ENCODE measurements around the gene QRICH2. TPM values are rescaled to one million over a fixed set of nuclear protein-coding genes. Genes with fewer than 3 reads are reported as not detected.
"Not testable (repeated sequence)": the region's sequence is repeated elsewhere in the genome, so short reads cannot be mapped to it uniquely, and the experiment has no call there.

Gene QRICH2
- total RNA-seq, 1 donor from 2014 or later = 3.4 TPM

- Histone ChIP-seq H3K27ac (peak overlapping the region; percentile 93), H3K4me3 (peak overlapping the region; percentile 77), H3K36me3 (peaks cover 19% of the 10 kb centered on the region), H3K4me1 (peaks cover 80% of the 10 kb centered on the region), H3K9me3 (no peaks in the 10 kb centered on the region), H3K27me3 (no peaks in the 10 kb centered on the region)
- ATAC-seq (peak; percentile 52), DNase-seq (peak; percentile 91)
- TF ChIP-seq, protein P1, sequence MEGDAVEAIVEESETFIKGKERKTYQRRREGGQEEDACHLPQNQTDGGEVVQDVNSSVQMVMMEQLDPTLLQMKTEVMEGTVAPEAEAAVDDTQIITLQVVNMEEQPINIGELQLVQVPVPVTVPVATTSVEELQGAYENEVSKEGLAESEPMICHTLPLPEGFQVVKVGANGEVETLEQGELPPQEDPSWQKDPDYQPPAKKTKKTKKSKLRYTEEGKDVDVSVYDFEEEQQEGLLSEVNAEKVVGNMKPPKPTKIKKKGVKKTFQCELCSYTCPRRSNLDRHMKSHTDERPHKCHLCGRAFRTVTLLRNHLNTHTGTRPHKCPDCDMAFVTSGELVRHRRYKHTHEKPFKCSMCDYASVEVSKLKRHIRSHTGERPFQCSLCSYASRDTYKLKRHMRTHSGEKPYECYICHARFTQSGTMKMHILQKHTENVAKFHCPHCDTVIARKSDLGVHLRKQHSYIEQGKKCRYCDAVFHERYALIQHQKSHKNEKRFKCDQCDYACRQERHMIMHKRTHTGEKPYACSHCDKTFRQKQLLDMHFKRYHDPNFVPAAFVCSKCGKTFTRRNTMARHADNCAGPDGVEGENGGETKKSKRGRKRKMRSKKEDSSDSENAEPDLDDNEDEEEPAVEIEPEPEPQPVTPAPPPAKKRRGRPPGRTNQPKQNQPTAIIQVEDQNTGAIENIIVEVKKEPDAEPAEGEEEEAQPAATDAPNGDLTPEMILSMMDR (IDR thresholded peaks at IDR 0.05) = no peak
- intact Hi-C loops (cut with DNase I) = no loop called here
Measured at GRCh38 chr17:76268015-76268749, 39.9 kb downstream of the QRICH2 start.

DNA sequence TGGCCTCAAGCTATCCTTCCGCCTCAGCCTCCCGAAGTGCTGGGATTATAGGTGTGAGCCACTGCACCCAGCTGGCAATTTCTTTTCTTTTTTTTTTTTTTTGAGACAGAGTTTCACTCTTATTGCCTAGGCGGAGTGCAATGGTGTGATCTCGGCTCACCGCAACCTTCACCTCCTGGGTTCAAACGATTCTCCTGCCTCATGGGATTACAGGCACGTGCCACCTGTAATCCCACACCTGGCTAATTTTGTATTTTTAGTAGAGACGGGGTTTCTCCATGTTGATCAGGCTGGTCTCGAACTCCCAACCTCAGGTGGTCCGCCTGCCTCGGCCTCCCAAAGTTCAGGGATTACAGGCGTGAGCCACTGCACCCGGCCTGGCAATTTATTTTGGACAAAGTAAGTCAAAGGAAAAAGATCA, 40.5 kb downstream of the QRICH2 start:
- H3K4me3 ChIP-seq = peak overlapping the region; percentile 77
- peak overlapping the region; percentile 93 for H3K27ac ChIP-seq
- H3K27me3 ChIP-seq; intact Hi-C loops (cut with DNase I); H3K9me3 ChIP-seq; ATAC-seq; DNase-seq: not testable (repeated sequence)
- peaks cover 80% of the 10 kb centered on the region for H3K4me1 ChIP-seq
- peaks cover 19% of the 10 kb centered on the region for H3K36me3 ChIP-seq

DNA sequence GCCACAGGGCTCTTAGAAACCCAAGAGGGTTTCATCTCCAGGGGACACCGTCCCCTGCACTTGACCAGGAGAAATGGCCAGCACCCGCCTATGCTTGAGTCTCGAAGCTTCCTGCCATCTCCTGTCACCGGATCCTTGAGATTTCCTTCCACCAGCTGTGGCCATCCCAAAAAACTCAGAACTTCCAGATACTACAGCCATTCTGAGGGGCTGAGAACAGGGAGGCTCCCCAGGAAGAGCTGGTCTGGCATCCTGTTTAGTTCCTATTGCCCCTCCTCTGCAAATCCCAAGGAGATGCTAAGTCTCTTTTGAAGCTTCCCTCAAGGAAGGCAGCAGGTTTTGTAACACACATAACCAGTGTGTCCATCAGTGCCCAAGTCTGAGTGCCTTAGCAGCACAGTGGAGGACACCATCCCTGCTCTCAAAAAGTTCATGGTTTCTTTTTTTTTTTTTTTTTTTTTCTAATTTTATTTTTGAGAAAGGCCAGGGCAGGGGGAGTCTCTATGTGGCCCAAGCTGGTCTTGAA, 41.0 kb downstream of the QRICH2 start:
- peaks cover 19% of the 10 kb centered on the region for H3K36me3 ChIP-seq
- H3K4me3 ChIP-seq = peak overlapping the region; percentile 77
- H3K27me3 ChIP-seq = no peaks in the 10 kb centered on the region
- TF ChIP-seq, protein P1 (IDR thresholded peaks at IDR 0.05) = no peak
- H3K9me3 ChIP-seq = no peaks in the 10 kb centered on the region
- no peak for DNase-seq
- H3K27ac ChIP-seq = peak overlapping the region; percentile 93
- intact Hi-C loops (cut with DNase I) = no loop called here
- peaks cover 80% of the 10 kb centered on the region for H3K4me1 ChIP-seq
- ATAC-seq = no peak

- no peak for DNase-seq
- H3K4me3 ChIP-seq = peak overlapping the region; percentile 77
- H3K4me1 ChIP-seq = peaks cover 73% of the 10 kb centered on the region
- H3K27ac ChIP-seq = peak overlapping the region; percentile 93
- intact Hi-C loops (cut with DNase I) = no loop called here
- H3K9me3 ChIP-seq = no peaks in the 10 kb centered on the region
- no peak for ATAC-seq
- no peaks in the 10 kb centered on the region for H3K27me3 ChIP-seq
- peaks cover 19% of the 10 kb centered on the region for H3K36me3 ChIP-seq
- TF ChIP-seq, protein P1 (IDR thresholded peaks at IDR 0.05) = no peak
Measured at GRCh38 chr17:76266244-76266938, 41.7 kb downstream of the QRICH2 start.

GRCh38 chr17:76265624-76266243, 42.3 kb downstream of the QRICH2 start:
- no peaks in the 10 kb centered on the region for H3K9me3 ChIP-seq
- DNase-seq = peak; percentile 84
- peaks cover 16% of the 10 kb centered on the region for H3K36me3 ChIP-seq
- ATAC-seq = peak; percentile 2
- intact Hi-C loops (cut with DNase I) = no loop called here
- TF ChIP-seq, protein P1 (IDR thresholded peaks at IDR 0.05) = no peak
- H3K27me3 ChIP-seq = no peaks in the 10 kb centered on the region
- H3K4me1 ChIP-seq = peaks cover 66% of the 10 kb centered on the region
- H3K27ac ChIP-seq = peak overlapping the region; percentile 93
- H3K4me3 ChIP-seq = peak overlapping the region; percentile 77

Data from upper lobe of right lung (tissue), 1 donor.